GM13976 (cell line): ENCODE data around the gene UCHL1.

Experiments
- DNase-seq: peaks from one replicate; pipeline ENCODE4 v3.0.0; 2012; ENCODE audit warnings: low spot score
- in situ Hi-C: fragments of 300-500 bp; cut with MboI; formaldehyde crosslinking; loops from one replicate; pipeline ENCODE4 v1.12.0; 2022; ENCODE audit warnings: low sequenced_read_pairs, mixed read lengths, inconsistent platforms; ENCODE audit not compliant: unreplicated experiment
- TF ChIP-seq, protein P1 (sequence below): IDR thresholded peaks from 2 replicates; pipeline ENCODE4 v1.5.1; 2012; ENCODE audit warnings: borderline replicate concordance, mild to moderate bottlenecking; ENCODE audit not compliant: insufficient read depth; ENCODE audit errors: extremely low read depth, missing control alignments, control extremely low read depth

The UCHL1 gene

DNA sequence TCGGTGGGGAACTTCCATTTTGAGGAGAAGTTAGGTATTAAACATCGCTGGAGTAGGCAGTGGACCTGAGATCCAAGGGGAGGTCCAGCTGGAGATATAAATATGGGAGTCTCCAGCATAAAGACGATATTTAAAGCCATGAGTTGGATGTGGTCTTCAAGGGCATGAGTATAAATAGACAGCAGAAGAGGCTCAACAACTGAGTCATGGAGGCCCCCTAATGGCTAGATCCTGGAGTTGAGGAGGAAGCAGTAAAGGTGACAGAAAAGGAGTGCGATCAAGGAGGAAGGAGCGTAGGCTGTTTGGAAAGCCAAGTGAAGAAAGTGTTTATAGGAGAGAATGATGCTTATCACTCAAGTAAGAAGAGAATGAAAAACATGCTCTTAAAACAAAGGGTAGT is 24.3 kb upstream of the UCHL1 start:
- in situ Hi-C loops: no loop called here
- no peak for DNase-seq
- TF ChIP-seq, protein P1, sequence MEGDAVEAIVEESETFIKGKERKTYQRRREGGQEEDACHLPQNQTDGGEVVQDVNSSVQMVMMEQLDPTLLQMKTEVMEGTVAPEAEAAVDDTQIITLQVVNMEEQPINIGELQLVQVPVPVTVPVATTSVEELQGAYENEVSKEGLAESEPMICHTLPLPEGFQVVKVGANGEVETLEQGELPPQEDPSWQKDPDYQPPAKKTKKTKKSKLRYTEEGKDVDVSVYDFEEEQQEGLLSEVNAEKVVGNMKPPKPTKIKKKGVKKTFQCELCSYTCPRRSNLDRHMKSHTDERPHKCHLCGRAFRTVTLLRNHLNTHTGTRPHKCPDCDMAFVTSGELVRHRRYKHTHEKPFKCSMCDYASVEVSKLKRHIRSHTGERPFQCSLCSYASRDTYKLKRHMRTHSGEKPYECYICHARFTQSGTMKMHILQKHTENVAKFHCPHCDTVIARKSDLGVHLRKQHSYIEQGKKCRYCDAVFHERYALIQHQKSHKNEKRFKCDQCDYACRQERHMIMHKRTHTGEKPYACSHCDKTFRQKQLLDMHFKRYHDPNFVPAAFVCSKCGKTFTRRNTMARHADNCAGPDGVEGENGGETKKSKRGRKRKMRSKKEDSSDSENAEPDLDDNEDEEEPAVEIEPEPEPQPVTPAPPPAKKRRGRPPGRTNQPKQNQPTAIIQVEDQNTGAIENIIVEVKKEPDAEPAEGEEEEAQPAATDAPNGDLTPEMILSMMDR: no peak

- TF ChIP-seq, protein P1: no peak
- in situ Hi-C loops: no loop called here
- no peak for DNase-seq
Measured at GRCh38 chr4:41232856-41233255, 23.9 kb upstream of the UCHL1 start.

GRCh38 chr4:41236032-41236431 is 20.7 kb upstream of the UCHL1 start:
- no peak for DNase-seq
- in situ Hi-C loops: no loop called here
- TF ChIP-seq, protein P1: no peak

DNA sequence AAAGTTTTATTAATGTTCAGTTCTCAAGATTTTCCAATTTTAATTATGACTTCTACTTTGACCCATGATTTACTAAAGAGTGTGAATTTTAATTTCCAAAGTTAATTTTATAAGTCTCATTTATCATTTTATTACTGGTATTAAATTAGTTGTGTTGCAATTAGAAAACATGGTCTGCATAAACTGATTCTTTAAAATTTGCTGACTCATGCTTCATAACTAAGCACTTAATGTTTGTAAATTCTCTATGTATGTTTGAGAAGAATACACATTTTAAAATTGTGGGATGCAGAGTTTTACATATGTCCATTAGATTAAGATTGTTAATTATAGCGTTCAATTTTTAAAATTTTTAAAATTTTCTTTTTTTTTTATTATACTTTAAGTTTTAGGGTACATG is 20.2 kb upstream of the UCHL1 start:
- DNase-seq: no peak
- TF ChIP-seq, protein P1: no peak
- in situ Hi-C loops: no loop called here

DNA sequence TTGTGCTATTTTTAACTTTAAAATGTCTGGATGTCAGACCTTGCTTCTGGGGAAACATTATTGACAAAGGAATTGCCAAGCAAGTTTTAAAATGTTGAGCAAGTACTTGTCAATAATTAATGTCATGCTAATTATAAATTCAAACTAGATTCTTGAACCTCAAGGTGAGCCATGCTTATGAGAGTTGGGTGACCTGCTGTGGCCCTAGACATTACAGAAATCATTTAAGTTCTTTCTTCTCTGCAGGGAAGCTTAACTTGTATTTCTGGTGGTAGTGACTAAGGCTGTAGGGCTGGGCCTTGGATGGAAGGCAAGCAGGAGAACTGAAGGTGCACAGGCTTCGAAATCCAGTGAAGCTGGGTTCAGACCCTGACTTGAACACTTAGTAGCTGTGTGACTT is 14.8 kb upstream of the UCHL1 start:
- no peak for DNase-seq
- in situ Hi-C loops: no loop called here
- TF ChIP-seq, protein P1: no peak

DNA sequence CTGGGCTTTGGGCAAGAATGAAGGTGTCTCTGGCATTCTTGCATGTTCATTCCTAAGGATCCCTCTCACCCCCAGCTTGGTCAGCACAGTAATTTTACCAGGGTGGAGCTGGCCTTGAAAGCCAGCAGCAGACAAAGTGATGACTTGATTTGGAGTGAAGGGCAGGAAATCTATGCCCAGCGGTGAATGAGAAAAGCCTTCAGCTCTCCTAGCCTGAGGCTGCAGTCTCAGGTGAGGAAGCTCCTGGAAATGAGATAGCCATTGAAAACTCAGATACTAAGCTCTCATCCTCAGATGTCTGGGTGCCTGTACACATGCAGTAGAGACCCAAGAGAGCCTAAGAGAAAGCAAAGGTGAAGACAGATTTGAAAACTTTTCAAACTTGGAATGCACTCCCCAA is 10.7 kb upstream of the UCHL1 start:
- TF ChIP-seq, protein P1: no peak
- in situ Hi-C loops: no loop called here
- no peak for DNase-seq
